GM23338 (cell line): ENCODE data around the gene BAIAP2.

Experiments used
- CTCF ChIP-seq, 2 experiments: fragments of 200-600 bp in 1 of 2; sonication (generic) in 1 of 2; conservative IDR thresholded peaks; 2 replicates each; pipeline versions ENCODE4 v1.5.1 to v1.6.1; 2016 to 2017; ENCODE audit warnings: antibody characterized with exemption in 2 of 2, low read depth in 2 of 2, mild to moderate bottlenecking in 2 of 2, moderate library complexity in 1 of 2
- EZH2 ChIP-seq: fragments of 200-600 bp; sonication (generic); IDR thresholded peaks from one replicate; pipeline ENCODE4 v1.8.0; 2017; ENCODE audit warnings: antibody characterized with exemption, mild to moderate bottlenecking, low read depth; ENCODE audit not compliant: unreplicated experiment
- POLR2AphosphoS5 ChIP-seq: IDR thresholded peaks from 2 replicates; pipeline ENCODE4 v1.6.1; 2016; ENCODE audit warnings: antibody characterized with exemption, low read depth
- REST ChIP-seq: IDR thresholded peaks from one replicate; pipeline ENCODE4 v1.6.1; 2018; ENCODE audit warnings: antibody characterized with exemption; ENCODE audit not compliant: unreplicated experiment

GRCh38 chr17:81032641-81033480 lies 2.1 kb upstream of the BAIAP2 start:
- no peak for TF ChIP-seq CTCF (conservative IDR thresholded peaks at IDR 0.05; ENCODE audit: low read depth in 2 of 2)
- no peak for TF ChIP-seq EZH2
- no peak for TF ChIP-seq POLR2AphosphoS5
- no peak for TF ChIP-seq REST
